Measurements from ENCODE around the gene MORC3.

The MORC3 gene

DNA sequence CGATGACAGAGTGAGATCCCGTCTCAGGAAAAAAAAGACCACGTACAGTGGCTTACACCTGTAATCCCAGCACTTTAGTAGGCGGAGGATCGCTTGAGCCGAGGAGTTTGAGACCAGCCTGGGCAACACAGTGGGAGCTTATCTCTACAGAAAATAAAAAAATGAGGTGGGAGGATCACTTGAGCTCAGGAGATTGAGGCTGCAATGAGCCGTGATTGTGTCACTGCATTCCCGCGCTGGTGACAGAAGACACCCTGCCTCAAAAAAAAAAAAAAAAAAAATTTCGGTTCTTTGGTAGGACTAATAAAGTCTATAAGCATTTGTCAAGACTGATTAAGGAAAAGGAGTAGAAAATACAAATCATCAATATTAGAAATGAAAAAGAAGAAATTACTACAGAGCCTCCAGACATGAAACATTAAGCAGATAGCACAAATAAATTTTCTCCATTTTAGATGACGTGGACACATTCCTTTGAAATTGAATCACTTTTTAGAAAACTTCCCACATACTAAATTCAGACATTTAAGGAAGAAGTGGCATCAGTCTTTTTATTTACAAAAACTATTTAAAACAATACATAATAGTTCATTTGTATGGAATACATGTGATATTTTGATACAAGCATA is 30.4 kb downstream of the MORC3 start:
- TF ChIP-seq, protein P1, sequence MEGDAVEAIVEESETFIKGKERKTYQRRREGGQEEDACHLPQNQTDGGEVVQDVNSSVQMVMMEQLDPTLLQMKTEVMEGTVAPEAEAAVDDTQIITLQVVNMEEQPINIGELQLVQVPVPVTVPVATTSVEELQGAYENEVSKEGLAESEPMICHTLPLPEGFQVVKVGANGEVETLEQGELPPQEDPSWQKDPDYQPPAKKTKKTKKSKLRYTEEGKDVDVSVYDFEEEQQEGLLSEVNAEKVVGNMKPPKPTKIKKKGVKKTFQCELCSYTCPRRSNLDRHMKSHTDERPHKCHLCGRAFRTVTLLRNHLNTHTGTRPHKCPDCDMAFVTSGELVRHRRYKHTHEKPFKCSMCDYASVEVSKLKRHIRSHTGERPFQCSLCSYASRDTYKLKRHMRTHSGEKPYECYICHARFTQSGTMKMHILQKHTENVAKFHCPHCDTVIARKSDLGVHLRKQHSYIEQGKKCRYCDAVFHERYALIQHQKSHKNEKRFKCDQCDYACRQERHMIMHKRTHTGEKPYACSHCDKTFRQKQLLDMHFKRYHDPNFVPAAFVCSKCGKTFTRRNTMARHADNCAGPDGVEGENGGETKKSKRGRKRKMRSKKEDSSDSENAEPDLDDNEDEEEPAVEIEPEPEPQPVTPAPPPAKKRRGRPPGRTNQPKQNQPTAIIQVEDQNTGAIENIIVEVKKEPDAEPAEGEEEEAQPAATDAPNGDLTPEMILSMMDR (conservative IDR thresholded peaks at IDR 0.05; ENCODE audit: low read depth, low read length), result no peak
- no peak for DNase-seq (ENCODE audit: low read depth)
- no peak overlapping the region for H3K4me3 ChIP-seq (ENCODE audit: low read length)

DNA sequence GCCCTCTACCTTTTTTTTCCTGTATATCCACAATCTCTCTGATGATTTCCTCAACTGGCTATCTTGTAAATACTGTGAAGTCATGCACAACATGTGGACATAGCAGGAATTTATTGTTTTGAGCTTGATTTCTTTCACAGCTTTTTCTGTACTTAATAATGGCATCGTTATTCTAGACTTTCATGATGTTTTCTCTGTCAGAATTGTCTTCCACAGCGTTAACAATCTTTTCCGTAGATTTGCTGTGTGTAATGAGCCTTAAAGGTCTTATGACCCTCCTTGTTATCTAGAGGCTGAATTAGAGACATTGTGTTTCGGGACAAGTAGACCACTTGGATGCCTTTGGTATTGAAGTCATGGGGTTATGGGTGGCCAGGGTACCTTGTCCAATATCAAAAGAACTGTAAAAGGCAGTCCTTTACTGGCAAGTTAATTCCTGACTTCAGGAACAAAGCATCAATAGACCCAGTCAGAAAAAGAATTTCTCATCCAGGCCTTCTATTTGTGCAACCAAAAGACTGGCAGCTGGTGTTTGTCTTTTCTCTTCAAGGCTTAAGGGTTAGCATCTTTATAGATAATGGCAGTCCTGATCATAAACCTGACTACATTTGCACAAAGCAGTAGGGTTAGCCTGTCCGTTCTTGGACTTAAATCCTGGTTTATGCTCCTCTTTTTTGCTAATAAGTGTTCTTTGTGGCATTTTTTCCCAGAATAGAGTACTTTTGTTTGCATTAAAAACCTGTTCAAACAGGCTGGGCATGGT is 35.1 kb downstream of the MORC3 start:
- TF ChIP-seq, protein P1 (conservative IDR thresholded peaks at IDR 0.05; ENCODE audit: low read depth, low read length), result no peak
- no peak for DNase-seq (ENCODE audit: low read depth)
- no peak overlapping the region for H3K4me3 ChIP-seq (ENCODE audit: low read length)

DNA sequence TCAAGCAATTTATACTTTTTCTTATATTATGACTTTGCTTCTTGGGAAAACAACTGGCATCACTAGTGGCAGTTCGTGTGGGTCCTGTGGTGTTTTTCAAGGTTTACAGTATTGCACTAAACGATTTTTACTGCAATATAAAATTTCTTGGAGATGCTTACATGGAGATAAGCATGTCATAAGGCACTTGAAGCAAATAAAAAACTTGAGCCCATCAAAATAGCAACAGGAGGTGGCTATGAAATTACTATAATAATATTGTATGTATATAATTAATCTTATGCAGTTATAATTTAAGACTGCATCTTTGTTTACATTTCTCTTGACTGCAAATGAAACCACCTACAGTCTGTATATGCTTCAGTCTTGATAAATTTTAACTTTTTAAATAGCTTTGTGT is 35.9 kb downstream of the MORC3 start:
- TF ChIP-seq, protein P1 (conservative IDR thresholded peaks at IDR 0.05; ENCODE audit: low read depth, low read length), result no peak
- H3K4me3 ChIP-seq (ENCODE audit: low read length), result no peak overlapping the region
- no peak for DNase-seq (ENCODE audit: low read depth)

DNA sequence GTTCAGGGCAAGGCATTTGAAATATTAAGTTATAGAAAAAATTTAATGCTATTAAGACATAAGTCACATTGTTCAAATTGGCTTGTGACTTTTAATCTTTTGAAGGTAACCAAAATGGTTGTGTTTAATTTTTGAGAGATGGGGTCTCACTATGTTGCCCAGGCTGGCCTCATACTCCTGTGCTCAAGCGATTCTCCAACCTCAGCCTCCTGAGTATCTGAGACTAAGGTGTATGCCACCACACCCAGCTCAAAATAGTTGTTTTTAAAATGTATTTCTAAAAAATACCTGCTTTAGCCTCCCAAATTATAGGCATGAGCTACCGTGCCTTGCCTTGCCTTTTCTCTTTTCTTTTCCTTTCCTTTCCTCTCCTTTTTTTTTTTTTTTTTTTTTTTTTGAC is 39.2 kb downstream of the MORC3 start:
- TF ChIP-seq, protein P1 (conservative IDR thresholded peaks at IDR 0.05; ENCODE audit: low read depth, low read length), result no peak
- DNase-seq (ENCODE audit: low read depth), result no peak
- no peak overlapping the region for H3K4me3 ChIP-seq (ENCODE audit: low read length)

DNA sequence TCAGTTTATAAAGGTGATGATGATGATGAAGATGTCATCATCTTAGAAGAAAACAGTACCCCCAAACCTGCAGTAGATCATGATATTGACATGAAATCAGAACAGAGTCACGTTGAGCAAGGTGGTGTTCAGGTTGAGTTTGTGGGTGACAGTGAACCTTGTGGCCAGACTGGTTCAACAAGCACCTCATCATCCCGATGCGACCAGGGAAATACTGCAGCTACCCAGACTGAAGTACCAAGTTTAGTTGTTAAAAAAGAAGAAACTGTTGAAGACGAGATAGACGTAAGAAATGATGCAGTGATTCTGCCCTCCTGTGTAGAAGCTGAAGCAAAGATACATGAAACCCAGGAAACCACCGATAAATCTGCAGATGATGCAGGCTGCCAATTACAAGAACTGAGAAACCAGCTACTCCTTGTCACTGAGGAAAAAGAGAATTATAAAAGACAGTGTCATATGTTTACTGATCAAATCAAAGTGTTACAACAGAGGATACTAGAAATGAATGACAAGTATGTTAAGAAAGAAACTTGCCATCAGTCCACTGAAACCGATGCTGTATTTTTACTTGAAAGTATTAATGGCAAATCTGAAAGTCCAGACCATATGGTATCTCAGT is 49.2 kb downstream of the MORC3 start:
- TF ChIP-seq, protein P1 (conservative IDR thresholded peaks at IDR 0.05; ENCODE audit: low read depth, low read length), result no peak
- H3K4me3 ChIP-seq (ENCODE audit: low read length), result no peak overlapping the region
- DNase-seq (ENCODE audit: low read depth), result no peak

DNA sequence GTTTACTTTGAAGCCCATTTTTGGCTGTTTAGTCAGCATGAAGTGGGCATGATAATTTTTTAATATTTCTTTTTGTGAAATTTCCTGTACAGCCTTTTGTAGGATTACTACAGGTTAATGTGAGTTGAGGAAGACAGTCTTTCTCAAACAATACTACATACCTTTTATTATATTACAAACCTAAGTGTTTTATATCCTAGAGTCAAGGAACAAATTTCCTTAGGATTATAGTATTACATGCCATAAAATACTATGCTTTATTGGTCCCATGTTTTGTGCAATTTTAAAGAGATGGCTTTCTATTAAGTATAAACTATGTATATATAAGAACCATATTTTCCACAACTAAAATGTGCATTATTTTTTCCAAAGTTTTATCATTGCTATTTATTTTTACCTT is 56.0 kb downstream of the MORC3 start:
- H3K4me3 ChIP-seq (ENCODE audit: low read length), result no peak overlapping the region
- DNase-seq (ENCODE audit: low read depth), result no peak
- TF ChIP-seq, protein P1 (conservative IDR thresholded peaks at IDR 0.05; ENCODE audit: low read depth, low read length), result no peak

All from retinal pigment epithelial cell (primary cell).